Ovary (tissue), 9 donors: Measurements from ENCODE around the gene ABTB2. TPM values are rescaled to one million over a fixed set of nuclear protein-coding genes. Genes with fewer than 3 reads are reported as not detected.
"Not testable (repeated sequence)": the region's sequence is repeated elsewhere in the genome, so short reads cannot be mapped to it uniquely, and the experiment has no call there.

ENCODE experiments used
- DNase-seq, 5 donors: peaks; one replicate each; pipeline ENCODE4 v3.0.0-alpha.2; 2019 to 2020
- H3K27ac ChIP-seq, 2 donors: fragments of 200-600 bp; one replicate each; pipeline versions ENCODE4 v1.5.1 to v1.8.0; 2019 to 2022
- H3K27me3 ChIP-seq: fragments of 200-600 bp; one replicate; pipeline ENCODE4 v1.8.0; 2022
- H3K36me3 ChIP-seq: fragments of 200-600 bp; sonication (generic); one replicate; pipeline ENCODE4 v1.5.1; 2019
- H3K4me1 ChIP-seq: one replicate; pipeline ENCODE4 v1.8.1; 2013; ENCODE audit warnings: mild to moderate bottlenecking, moderate library complexity; ENCODE audit not compliant: insufficient read depth
- H3K4me3 ChIP-seq: fragments of 200-600 bp; sonication (generic); one replicate; pipeline ENCODE4 v1.5.1; 2017
- H3K9me3 ChIP-seq, 2 donors: fragments of 200-600 bp in 1 of 2; sonication (generic) in 1 of 2; one replicate each; pipeline versions ENCODE4 v1.5.1 to v1.8.1; 2013 to 2019; ENCODE audit warnings: mild to moderate bottlenecking in 1 of 2, moderate library complexity in 1 of 2
- EP300 ChIP-seq: sonication (generic); formaldehyde crosslinking; IDR thresholded peaks from one replicate; pipeline ENCODE4 v1.6.1; 2017; ENCODE audit warnings: antibody characterized with exemption
- POLR2A ChIP-seq: fragments of 450-650 bp; IDR thresholded peaks from one replicate; pipeline ENCODE4 v1.6.1; 2017; ENCODE audit warnings: antibody characterized with exemption, mild to moderate bottlenecking, moderate library complexity
- WGBS, 3 donors: extraction: QIAGEN DNeasy Blood & Tissue Kit in 1 of 3; methylation state at CpG; one replicate each; pipeline versions ENCODE4 v1.1.5 to v1.1.7; 2013 to 2017; 5-methylcytosine and 5-hydroxymethylcytosine counted together
- intact Hi-C, 4 donors: fragments of 100-400 bp; cut with DNase I; formaldehyde crosslinking; loops; one replicate each; pipeline versions ENCODE4 v1.11.0 to v1.15.1; 2022 to 2023
- polyA plus RNA-seq, 2 donors: library from polyadenylated mRNA; stranded (reverse); fragments of 200-250 nt in 1 of 2; fragments of 350-450 nt in 1 of 2; fragmentation: Illumina TruSeq in 1 of 2; extraction: RNeasy Lipid Tissue Mini Kit (QIAGEN cat#74804) in 1 of 2; gene quantifications; one replicate each; pipeline ENCODE4 v1.2.3, GENCODE V29; 2013 to 2014
- total RNA-seq, 7 donors: library from RNA; depleted of rRNA in 2 of 7; stranded (reverse); fragments of >200 nt in 2 of 7; fragmentation: NEBNext Ultra II Directional in 3 of 7; extraction: Animal tissue kit (Norgen Biotek cat#: 25700) in 3 of 7; gene quantifications; one replicate each; pipeline versions ENCODE4 v1.1.0 to v1.2.4, GENCODE V29; 2016 to 2023
- TF ChIP-seq, protein P1 (sequence below), 3 donors: fragments of 450-650 bp in 2 of 3; fragments of 200-600 bp in 1 of 3; IDR thresholded peaks; one replicate each; pipeline versions ENCODE4 v1.5.1 to v1.8.0; 2016 to 2022; ENCODE audit warnings: antibody characterized with exemption in 3 of 3, mild to moderate bottlenecking in 1 of 3
- donor health status: DM: no; HTN: no; CAD: no; lungs with moderate emphysema.
- donor health status: DM: no; HTN: no; CAD: no.
- donor health status: Bipolar disorder and iron deficiency.
- donor health status: DM: yes; HTN: yes; CAD: no.
- donor health status: DM: no; HTN: no; CAD: no.
- donor health status: DM: yes; HTN: yes; CAD: no.

ABTB2 gene
- total and polyA plus RNA-seq, 9 donors: 1.2 to 7.2 (median 2.6) TPM

DNA sequence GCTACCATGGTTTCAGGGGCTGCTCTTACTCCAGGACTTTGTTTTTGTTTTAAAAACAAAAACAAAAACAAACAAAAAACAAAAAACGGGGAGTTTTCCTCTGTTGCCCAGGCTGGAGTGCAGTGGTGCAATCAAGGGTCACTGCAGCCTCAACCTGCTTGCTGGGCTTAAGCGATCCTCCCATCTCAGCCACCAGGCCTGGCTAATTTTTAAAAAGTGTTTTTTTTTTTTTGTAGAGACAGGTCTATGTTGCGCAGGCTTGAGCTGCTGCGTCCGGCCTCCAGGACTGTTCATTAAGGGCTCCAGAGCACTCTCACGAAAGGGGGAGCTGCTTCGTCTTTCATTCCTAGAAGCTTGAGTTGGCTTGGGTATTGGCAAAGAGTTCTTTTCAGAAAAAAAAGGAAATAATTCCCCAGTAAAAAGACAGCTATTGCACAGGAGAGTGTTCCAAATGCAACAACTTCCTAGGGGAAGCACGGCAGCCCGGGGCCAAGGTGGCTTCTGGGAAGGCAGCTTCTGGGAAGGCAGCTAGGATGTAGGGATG, 173.9 kb downstream of the ABTB2 start:
- no peaks in the 10 kb centered on the region for H3K9me3 ChIP-seq
- DNase-seq: no peak
- H3K27me3 ChIP-seq: no peaks in the 10 kb centered on the region
- intact Hi-C loops: no loop called here
- H3K27ac ChIP-seq: no peak overlapping the region
- TF ChIP-seq EP300 (no peak), POLR2A (no peak)
- TF ChIP-seq, protein P1, sequence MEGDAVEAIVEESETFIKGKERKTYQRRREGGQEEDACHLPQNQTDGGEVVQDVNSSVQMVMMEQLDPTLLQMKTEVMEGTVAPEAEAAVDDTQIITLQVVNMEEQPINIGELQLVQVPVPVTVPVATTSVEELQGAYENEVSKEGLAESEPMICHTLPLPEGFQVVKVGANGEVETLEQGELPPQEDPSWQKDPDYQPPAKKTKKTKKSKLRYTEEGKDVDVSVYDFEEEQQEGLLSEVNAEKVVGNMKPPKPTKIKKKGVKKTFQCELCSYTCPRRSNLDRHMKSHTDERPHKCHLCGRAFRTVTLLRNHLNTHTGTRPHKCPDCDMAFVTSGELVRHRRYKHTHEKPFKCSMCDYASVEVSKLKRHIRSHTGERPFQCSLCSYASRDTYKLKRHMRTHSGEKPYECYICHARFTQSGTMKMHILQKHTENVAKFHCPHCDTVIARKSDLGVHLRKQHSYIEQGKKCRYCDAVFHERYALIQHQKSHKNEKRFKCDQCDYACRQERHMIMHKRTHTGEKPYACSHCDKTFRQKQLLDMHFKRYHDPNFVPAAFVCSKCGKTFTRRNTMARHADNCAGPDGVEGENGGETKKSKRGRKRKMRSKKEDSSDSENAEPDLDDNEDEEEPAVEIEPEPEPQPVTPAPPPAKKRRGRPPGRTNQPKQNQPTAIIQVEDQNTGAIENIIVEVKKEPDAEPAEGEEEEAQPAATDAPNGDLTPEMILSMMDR (IDR thresholded peaks at IDR 0.05): no peak
- H3K4me3 ChIP-seq: no peak overlapping the region
- no peaks in the 10 kb centered on the region for H3K36me3 ChIP-seq
- 19 to 51% (median 33%) methylated on average over 9 of the region's 9 CpGs for WGBS, 3 donors
- H3K4me1 ChIP-seq: no peaks in the 10 kb centered on the region

DNA sequence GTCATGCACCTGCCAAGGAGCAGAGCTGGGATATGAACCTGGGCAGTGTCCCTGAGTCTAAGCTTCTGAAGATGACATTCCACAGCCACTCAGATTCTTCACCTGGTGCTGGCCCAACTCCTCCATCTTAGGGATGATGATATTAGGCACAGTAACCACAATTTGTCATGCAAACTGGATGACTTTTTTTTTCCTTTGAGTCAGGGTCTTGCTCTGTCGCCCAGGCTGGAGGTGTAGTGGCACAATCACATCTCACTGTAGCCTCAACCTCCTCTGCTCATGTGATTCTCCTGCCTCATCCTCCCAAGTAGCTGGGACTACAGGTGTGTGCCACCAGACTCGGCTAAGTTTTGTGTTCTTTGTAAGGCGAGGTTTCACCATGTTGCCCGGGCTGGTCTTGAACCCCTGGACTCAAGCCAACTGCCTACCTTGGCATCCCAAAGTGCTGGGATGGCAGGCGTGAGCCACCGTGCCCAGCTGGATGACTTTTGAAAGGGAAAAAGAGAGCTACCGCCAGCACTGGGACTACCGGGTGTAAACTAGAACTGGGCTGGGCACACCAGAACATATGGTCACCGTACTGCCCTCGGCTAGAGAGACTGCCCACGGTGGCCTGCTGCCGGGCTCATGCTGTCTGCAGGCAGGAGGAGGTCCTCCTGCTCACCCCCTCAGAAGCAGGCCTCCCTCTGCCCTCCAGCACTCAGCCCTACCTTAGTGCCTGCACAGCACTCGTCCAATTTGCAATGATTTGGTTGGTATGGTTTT, 174.7 kb downstream of the ABTB2 start:
- no peak overlapping the region for H3K4me3 ChIP-seq
- H3K27me3 ChIP-seq: no peaks in the 10 kb centered on the region
- H3K9me3 ChIP-seq: no peaks in the 10 kb centered on the region
- no peak overlapping the region for H3K27ac ChIP-seq
- TF ChIP-seq POLR2A: no peak
- no peak for DNase-seq
- 68 to 76% (median 69%) methylated on average over 13 of the region's 13 CpGs for WGBS, 3 donors
- intact Hi-C loops: no loop called here
- no peaks in the 10 kb centered on the region for H3K4me1 ChIP-seq
- no peaks in the 10 kb centered on the region for H3K36me3 ChIP-seq

DNA sequence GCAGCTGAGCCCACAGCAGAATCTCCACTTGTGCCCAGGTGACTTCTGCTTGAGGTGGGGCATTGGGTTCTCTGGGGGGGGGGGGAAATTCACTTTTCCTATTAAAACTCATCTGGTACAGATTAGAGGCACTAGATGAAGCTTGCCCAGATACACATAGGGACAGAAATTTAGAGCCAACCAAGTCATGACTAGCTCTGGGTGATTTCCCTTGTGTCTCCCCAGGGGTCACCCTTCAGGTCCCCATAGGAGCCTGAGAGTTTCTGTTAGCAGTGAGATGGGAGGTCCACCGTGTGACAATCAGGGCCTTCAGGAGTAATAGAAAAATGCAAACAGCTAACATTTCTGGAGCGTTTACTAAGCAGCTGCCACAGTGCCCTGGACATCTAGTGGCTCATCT, 175.4 kb downstream of the ABTB2 start:
- Histone ChIP-seq H3K9me3 (no peaks in the 10 kb centered on the region), H3K27me3 (no peaks in the 10 kb centered on the region), H3K27ac (no peak overlapping the region), H3K36me3 (no peaks in the 10 kb centered on the region), H3K4me3 (no peak overlapping the region), H3K4me1 (no peaks in the 10 kb centered on the region)
- WGBS, 3 donors: 74 to 91% (median 81%) methylated on average over 2 of the region's 2 CpGs
- TF ChIP-seq POLR2A (no peak), EP300 (no peak)
- no peak for DNase-seq
- intact Hi-C loops: no loop called here

DNA sequence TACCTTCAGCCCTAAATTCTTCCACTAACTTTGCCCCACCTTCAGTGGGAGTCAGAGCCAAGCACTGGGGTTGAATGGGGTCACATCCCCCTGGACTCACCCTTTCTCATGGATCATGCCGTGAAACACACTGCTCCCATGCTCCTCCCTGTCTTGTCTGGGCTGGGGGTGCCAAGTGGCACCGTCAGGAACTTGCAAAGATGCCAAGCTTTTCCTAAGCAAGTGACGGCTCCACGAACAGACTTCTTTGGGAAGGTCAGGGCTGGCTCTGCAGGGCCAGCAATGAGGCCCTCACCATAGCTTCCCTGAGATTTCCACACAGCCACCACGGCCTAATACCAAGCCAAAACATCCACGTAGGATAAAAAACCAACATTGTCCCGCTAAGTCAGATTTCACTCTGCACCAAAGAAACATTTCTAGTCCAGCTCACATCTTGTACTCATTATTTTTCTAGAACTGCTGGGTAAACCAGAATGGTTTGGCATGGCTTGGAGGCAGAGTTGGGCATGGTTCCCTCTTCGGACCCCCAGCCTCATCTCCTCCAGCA, 175.9 kb downstream of the ABTB2 start:
- no peak for DNase-seq
- H3K4me3 ChIP-seq: no peak overlapping the region
- H3K36me3 ChIP-seq: no peaks in the 10 kb centered on the region
- no peak for TF ChIP-seq EP300
- no peak for TF ChIP-seq POLR2A
- TF ChIP-seq, protein P1 (IDR thresholded peaks at IDR 0.05): no peak
- WGBS, 3 donors: 92 to 94% (median 94%) methylated on average over 8 of the region's 8 CpGs
- H3K9me3 ChIP-seq: no peaks in the 10 kb centered on the region
- no peaks in the 10 kb centered on the region for H3K4me1 ChIP-seq
- intact Hi-C loops: no loop called here
- no peaks in the 10 kb centered on the region for H3K27me3 ChIP-seq
- no peak overlapping the region for H3K27ac ChIP-seq

DNA sequence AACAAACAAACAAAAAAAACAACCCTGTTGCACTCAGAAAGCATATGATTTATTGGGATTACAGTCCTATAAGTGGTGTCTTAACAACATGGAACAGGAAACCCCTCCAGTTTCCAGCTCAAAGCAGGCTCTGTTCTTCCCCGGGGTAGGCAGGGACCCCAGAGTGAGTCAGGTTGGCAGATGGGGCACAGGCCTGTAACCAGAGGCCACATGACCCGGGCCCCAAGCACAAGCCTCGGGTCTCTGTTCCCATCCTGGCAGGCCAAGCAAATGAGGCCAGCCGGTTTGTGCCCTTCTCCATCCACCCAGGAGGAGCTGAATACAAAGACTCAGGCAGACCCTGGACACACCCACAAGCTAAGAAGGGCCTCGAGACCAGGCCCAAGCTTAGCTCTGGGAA, 176.6 kb downstream of the ABTB2 start:
- WGBS, 3 donors: 81 to 89% (median 84%) methylated on average over 3 to 5 of the region's 5 CpGs
- Histone ChIP-seq H3K36me3 (no peaks in the 10 kb centered on the region), H3K9me3 (no peaks in the 10 kb centered on the region), H3K27ac (no peak overlapping the region), H3K27me3 (no peaks in the 10 kb centered on the region), H3K4me3 (no peak overlapping the region), H3K4me1 (no peaks in the 10 kb centered on the region)
- TF ChIP-seq, protein P1 (IDR thresholded peaks at IDR 0.05): no peak
- TF ChIP-seq EP300 (no peak), POLR2A (no peak)
- no peak for DNase-seq
- intact Hi-C loops: no loop called here

DNA sequence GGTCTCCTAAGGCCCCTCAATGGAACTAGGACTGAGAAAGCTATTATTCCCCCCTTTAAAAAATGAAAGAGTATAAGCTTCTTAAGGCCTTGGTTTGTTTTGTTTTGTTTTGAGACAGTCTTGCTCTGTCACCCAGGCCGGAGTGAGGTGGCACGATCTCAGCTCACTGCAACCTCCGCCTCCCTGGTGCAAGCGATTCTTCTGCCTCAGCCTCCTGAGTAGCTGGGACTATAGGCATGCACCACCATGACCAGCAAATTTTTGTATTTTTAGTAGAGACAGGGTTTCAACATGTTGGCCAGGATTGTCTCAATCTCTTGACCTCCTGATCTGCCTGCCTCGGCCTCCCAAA, 177.0 kb downstream of the ABTB2 start:
- H3K36me3 ChIP-seq, H3K4me1 ChIP-seq, H3K27ac ChIP-seq, DNase-seq, H3K4me3 ChIP-seq, intact Hi-C loops, H3K9me3 ChIP-seq, H3K27me3 ChIP-seq: not testable (repeated sequence)
- whole genome bisulfite sequencing, 3 donors: 79 to 88% (median 86%) methylated on average over 5 of the region's 5 CpGs
